H7 (cell line): ENCODE measurements around the gene ST14. TPM values are rescaled to one million over a fixed set of nuclear protein-coding genes. Genes with fewer than 3 reads are reported as not detected.

Experiments
- DNase-seq: peaks from one replicate; pipeline ENCODE4 v3.0.0; 2012
- H3K27me3 ChIP-seq: 2 replicates; pipeline ENCODE4 v1.6.0; 2011; ENCODE audit warnings: mild to moderate bottlenecking, low read length; ENCODE audit not compliant: control insufficient read depth, insufficient read depth
- H3K36me3 ChIP-seq: replicated peaks from 2 replicates; pipeline ENCODE4 v1.5.1; 2011; ENCODE audit warnings: low read length; ENCODE audit not compliant: control insufficient read depth, insufficient read depth
- H3K4me3 ChIP-seq: 2 replicates; pipeline ENCODE4 v1.5.1; 2011; ENCODE audit warnings: low read depth, mild to moderate bottlenecking, control low read depth, low read length, moderate library complexity; ENCODE audit not compliant: insufficient read depth
- total RNA-seq: library from RNA; depleted of rRNA; stranded (reverse); fragments of >200 nt; shearing (Covaris generic); gene quantifications from 2 replicates; pipeline ENCODE4 v1.2.3, GENCODE V29; 2014

The ST14 gene
- total RNA-seq, 1 experiment from 2014 or later, result 4.5 TPM

DNA sequence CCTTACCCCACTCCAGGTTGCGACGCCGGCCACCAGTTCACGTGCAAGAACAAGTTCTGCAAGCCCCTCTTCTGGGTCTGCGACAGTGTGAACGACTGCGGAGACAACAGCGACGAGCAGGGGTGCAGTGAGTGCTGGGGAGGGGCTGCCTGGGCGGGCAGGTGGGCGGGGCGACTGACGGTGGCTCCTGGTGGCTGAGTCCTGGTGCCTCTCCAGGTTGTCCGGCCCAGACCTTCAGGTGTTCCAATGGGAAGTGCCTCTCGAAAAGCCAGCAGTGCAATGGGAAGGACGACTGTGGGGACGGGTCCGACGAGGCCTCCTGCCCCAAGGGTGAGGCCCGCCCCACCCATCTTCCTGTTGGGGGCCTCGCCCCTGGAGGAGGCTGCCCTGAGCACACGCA lies 38.7 kb downstream of the ST14 start:
- H3K4me3 ChIP-seq, result no peak overlapping the region
- DNase-seq, result no peak
- no peaks in the 10 kb centered on the region for H3K27me3 ChIP-seq
- no peaks in the 10 kb centered on the region; the same call in none of the 2 replicates for H3K36me3 ChIP-seq

DNA sequence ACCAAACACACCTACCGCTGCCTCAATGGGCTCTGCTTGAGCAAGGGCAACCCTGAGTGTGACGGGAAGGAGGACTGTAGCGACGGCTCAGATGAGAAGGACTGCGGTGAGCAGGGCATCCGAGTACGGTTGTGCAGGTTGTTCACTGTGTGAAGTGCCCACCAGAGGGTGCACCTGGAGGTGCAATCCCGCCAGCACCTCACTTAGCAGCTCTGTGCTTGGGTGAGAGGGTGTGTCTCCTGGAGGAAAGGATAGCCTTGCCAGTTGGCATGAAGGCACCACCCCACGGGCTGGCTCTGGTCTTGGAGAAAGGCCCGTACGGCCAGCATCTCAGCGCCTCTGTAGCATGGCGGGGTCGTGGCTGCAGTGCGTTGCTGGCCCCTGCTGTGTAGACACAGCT lies 39.4 kb downstream of the ST14 start:
- H3K27me3 ChIP-seq, result no peaks in the 10 kb centered on the region
- H3K4me3 ChIP-seq, result no peak overlapping the region
- no peak for DNase-seq
- no peaks in the 10 kb centered on the region; the same call in none of the 2 replicates for H3K36me3 ChIP-seq

DNA sequence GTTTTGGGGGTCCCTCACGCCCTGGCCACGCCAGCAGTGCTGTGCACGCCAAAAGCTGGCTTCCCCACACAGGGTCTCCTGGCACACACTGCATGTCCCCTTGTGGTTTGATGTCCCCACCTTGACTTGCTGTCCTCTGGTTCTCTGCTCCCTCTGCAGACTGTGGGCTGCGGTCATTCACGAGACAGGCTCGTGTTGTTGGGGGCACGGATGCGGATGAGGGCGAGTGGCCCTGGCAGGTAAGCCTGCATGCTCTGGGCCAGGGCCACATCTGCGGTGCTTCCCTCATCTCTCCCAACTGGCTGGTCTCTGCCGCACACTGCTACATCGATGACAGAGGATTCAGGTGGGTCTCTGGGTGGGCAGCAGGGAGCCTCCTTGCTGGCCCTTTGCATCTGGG lies 40.2 kb downstream of the ST14 start:
- Histone ChIP-seq H3K27me3 (no peaks in the 10 kb centered on the region), H3K36me3 (no peaks in the 10 kb centered on the region; the same call in none of the 2 replicates), H3K4me3 (no peak overlapping the region)
- no peak for DNase-seq

DNA sequence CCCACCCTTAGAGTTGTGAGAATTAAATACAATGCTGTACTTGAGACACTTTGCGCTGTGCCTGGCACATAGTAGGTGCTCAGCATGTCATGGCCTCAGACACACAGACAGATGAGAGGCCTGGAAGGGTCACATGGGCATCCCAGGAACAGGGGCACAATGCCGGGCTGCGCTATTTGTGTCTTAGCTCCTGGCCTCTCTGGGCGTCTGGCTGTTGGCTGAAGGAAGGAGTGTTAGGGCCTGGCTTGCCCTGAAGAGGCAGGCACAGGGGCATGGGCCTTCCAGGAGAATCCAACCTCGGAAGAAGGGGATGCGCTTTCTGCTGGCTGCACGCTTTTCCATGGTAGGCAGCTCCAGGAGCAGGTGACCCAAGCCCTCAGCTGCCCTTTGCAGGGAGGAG lies 41.4 kb downstream of the ST14 start:
- no peaks in the 10 kb centered on the region; the same call in 1 of the 2 replicates for H3K36me3 ChIP-seq
- H3K4me3 ChIP-seq, result no peak overlapping the region
- no peaks in the 10 kb centered on the region for H3K27me3 ChIP-seq
- no peak for DNase-seq

DNA sequence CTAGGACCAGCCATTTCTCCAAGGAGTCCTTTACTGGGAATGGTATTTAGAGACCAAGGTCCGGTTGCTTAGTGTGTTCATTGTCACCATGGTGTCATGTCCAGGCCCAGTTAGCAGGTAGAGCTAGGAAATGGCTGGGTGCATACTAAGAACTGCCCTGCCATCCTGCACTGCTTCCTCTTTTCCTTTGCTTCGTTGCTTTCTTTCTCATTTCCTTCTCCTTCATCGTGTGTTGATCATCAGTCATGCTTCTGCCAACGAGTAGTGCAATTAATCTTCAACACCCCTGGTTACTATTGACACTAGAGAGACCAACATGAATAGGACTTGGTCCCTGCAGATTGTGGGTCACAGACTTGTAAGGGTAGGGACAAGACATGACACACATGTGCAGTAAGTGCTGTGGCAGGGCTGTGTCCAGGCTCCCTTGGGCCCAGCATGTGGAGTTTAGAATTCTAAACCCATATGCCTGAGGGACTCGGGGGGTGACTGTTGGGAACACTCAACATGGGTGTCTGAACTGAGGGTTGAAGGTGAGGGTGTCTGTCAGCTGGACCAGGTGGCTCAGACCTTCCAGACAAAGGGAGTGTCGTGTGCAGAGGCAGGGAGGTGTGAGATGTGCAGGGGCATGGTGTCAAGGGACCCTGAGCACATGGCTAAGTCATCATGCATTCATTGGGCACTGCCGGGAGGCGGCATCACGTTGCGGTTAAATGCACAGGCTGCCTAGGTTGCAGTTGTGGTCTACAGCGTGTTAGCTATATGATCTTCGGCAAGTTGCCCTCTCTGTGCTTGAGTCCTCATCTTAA lies 42.6 kb downstream of the ST14 start:
- Histone ChIP-seq H3K27me3 (no peaks in the 10 kb centered on the region), H3K36me3 (no peaks in the 10 kb centered on the region; the same call in 1 of the 2 replicates), H3K4me3 (no peak overlapping the region)
- no peak for DNase-seq

DNA sequence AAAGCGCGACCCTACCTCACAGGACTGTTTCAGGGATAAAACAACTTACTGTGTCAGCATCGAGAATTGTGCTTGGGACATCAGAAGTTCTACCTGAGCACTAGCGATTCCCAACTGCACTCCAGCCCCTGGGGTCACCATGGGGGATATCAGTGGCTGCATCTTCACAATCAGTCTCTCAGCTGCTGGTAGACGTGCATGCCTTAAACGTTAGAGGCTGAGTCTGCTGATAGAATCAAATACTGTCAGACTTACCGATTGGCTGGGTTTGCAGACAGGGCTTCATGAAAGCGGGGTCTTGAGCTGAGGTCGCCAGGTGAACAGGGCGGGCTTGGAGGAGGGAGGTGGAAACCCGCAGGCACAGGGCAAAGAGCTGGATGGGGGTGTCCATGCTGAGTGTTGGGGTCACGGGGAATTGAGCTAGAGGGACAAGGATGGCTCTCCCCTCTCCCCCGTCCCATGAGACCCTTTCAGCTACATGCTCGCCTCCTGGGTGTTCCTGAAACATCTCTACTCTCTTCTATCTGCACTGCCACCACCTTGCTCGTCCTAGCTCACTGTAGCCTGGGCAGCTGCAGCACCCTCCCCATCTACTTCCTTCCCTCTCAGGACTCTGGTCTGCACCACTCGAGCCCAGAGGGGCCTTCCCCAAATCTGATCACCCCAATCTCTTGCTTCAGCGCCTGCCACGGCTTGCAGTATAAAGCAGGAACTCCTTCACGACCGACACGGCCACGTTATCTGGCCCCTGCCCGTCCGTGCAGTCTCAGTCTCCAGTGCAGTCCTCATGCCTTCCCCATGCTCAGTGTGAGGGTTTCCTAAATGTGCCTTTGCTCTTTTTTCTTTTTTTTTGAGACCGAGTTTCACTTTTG lies 43.5 kb downstream of the ST14 start:
- H3K36me3 ChIP-seq, result no peaks in the 10 kb centered on the region; the same call in 1 of the 2 replicates
- peak; percentile 26 for DNase-seq
- no peaks in the 10 kb centered on the region for H3K27me3 ChIP-seq
- H3K4me3 ChIP-seq, result no peak overlapping the region

DNA sequence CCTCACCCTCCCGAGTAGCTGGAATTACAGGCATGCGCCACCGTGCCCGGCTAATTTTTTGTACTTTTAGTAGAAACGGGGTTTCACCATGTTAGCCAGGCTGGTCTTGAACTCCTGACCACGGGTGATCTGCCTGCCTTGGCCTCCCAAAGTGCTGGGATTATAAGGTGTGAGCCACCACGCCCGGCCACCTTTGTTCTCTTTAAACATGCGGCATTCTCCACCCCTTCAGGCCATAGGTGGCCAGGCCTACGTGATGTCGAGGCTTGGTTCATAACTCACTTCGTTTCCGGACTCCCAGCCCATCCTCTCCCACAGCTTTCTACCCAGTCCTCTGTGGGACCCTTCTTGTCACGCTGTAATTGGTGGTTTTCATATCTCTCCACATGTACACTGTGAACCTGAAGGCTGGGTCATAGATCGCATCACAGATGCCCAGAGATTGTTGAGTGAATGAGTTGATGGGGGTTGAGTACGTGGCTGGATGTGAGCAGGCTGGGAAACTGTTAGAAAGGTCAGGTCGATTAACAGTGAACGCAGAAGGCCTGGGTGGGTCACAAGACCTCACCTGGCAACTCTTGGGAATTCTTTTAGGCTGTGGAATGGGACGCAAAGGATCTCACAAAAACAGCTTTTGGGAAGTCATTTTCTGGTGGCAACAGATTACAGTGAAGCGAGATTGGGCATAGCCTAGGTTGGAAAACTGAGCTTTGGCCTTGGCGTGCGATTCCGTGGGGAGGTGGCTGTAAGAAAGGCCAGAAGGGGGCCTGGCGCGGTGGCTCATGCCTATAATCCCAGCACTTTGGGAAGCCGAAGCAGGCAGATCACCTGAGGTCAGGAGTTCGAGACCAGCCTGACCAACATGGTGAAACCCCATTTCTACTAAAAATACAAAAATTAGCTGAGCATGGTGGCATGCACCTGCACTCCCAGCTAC lies 44.5 kb downstream of the ST14 start:
- no peaks in the 10 kb centered on the region for H3K27me3 ChIP-seq
- DNase-seq, result peak; percentile 22
- H3K36me3 ChIP-seq, result no peaks in the 10 kb centered on the region; the same call in none of the 2 replicates
- no peak overlapping the region for H3K4me3 ChIP-seq

DNA sequence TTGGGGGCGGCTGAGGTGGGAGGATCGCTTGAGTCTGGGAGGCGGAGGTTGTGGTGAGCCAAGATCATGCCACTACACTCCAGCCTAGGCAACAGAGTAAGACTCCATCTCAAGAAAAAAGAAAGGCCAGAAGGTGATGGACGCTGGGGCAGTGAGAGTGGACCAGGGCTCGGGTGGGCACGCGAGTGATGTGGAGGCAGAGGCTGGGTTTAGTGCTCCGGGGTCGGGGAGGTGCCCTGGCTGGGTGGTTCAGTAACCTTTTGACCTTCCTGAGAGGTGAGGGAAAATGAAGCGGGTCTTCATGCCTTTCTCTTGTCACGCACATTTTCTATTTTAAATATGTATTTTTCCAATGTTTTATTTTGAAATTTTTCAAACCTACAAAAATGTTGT lies 45.1 kb downstream of the ST14 start:
- Histone ChIP-seq H3K36me3 (no peaks in the 10 kb centered on the region; the same call in none of the 2 replicates), H3K27me3 (no peaks in the 10 kb centered on the region), H3K4me3 (no peak overlapping the region)
- peak; percentile 26 for DNase-seq

DNA sequence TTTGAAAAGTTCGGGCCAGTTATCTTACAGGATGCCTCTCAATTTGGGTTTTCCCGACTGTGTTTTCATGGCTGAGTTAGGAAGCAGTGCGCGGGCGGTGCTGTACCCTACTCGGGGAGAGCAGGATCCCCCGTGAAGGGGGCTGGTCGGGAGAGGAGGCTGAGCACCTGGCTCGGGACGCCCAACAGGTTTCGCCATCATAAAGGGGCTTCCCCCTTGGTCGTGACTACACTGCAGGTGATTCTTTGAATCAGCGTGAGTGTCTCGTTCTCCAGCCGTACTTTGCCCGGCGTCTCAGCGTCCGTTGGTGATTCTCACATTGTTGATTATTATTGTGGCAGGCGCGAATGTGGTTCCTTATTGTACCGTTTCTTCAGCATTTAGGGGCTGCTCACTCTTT lies 46.6 kb downstream of the ST14 start:
- peak; percentile 44 for DNase-seq
- H3K36me3 ChIP-seq, result no peaks in the 10 kb centered on the region; the same call in 1 of the 2 replicates
- no peaks in the 10 kb centered on the region for H3K27me3 ChIP-seq
- no peak overlapping the region for H3K4me3 ChIP-seq

DNA sequence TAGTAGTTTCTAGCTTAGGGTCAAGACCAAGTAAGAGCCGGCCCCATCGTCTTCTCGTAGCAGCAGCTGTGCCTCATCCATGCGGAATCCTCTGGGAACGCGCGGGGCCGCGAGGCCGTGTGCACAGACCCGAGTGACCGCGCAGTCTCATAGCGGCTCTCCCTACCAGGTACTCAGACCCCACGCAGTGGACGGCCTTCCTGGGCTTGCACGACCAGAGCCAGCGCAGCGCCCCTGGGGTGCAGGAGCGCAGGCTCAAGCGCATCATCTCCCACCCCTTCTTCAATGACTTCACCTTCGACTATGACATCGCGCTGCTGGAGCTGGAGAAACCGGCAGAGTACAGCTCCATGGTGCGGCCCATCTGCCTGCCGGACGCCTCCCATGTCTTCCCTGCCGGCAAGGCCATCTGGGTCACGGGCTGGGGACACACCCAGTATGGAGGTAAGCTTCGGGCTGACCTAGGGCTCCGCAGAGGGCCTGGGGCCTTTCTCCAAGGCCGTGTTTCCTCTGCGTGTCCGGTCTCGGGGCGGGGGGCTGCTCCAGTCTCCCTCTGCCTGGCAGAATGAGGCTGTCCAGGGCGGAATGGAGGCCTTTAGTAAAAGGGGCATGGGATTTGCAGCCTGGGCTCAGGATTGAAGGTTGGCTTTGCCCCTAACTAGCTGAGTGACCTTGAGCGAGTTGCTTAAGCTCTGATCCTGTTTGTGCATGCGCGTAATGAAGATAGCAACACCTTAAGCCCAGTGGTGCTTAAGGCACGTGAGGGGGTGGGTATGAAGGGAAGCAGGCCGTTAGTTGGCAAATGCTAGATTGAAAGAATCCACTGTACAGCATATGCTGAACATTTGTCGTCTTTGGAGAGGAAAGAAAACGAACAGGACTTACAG lies 48.9 kb downstream of the ST14 start:
- no peak overlapping the region for H3K4me3 ChIP-seq
- H3K27me3 ChIP-seq, result no peaks in the 10 kb centered on the region
- peak; percentile 41 for DNase-seq
- H3K36me3 ChIP-seq, result no peaks in the 10 kb centered on the region; the same call in 1 of the 2 replicates

DNA sequence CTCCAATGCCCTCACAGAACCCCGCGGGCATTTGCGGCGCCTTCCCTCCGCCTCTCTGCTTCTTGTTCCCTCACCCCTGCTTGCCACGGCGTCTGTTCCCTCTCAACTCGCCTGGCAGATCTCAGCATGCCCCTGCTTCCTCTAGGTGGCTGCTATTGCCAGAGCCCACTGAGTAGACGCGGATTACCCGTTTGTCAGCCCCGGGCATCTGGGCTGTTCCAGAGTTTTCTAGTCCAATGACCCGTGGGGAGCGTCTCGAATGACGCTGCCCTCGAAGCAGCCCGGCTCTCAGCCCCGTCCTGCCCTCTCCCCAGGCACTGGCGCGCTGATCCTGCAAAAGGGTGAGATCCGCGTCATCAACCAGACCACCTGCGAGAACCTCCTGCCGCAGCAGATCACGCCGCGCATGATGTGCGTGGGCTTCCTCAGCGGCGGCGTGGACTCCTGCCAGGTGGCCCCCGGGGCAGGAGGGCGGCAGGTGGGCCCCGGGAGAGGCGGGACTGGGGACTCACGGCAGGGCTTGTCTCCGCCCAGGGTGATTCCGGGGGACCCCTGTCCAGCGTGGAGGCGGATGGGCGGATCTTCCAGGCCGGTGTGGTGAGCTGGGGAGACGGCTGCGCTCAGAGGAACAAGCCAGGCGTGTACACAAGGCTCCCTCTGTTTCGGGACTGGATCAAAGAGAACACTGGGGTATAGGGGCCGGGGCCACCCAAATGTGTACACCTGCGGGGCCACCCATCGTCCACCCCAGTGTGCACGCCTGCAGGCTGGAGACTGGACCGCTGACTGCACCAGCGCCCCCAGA lies 49.7 kb downstream of the ST14 start:
- H3K4me3 ChIP-seq, result no peak overlapping the region
- H3K27me3 ChIP-seq, result no peaks in the 10 kb centered on the region
- no peaks in the 10 kb centered on the region; the same call in 1 of the 2 replicates for H3K36me3 ChIP-seq
- DNase-seq, result peak; percentile 49

DNA sequence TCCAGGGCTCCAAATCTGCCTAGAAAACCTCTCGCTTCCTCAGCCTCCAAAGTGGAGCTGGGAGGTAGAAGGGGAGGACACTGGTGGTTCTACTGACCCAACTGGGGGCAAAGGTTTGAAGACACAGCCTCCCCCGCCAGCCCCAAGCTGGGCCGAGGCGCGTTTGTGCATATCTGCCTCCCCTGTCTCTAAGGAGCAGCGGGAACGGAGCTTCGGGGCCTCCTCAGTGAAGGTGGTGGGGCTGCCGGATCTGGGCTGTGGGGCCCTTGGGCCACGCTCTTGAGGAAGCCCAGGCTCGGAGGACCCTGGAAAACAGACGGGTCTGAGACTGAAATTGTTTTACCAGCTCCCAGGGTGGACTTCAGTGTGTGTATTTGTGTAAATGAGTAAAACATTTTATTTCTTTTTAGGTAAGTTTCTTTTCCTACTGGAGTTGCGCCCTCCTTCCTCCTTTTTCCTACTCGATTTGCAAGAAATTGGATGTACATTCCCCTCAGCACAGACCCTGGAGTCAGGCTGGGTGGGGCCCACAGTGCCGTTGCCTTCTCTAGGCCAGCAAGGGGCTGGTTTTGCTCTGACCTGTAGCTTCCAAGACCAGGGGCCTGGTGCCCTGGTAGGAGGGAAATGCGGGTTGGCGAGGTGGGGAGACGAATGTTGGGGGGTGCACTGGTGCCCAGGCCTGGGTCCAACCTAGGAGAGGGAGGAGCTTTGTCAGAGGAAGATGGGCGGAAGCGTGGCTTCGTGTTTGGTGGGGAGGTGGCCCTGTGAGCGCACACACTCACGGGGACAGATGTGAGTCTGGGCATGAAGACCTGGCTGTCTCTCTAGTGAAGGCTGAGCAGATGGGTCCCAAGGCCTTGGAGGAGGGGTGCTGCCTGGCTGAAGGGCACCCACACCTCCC lies 50.6 kb downstream of the ST14 start:
- no peak overlapping the region for H3K4me3 ChIP-seq
- DNase-seq, result peak; percentile 45
- H3K27me3 ChIP-seq, result no peaks in the 10 kb centered on the region
- H3K36me3 ChIP-seq, result no peaks in the 10 kb centered on the region; the same call in 1 of the 2 replicates
